GM12878 (cell line): ENCODE results near the gene ATP10A. TPM values are rescaled to one million over a fixed set of nuclear protein-coding genes. Genes with fewer than 3 reads are reported as not detected.

Experiments used
- ATAC-seq: fragments of 200-7000 bp; cut with Tn5 transposase; 3 replicates; pipeline ENCODE4 v1.9.1; 2020; ENCODE audit warnings: mild to moderate bottlenecking, moderate library complexity
- BruUV-seq: library from RNA; stranded (reverse); fragments of 400-500 nt; replicated peaks from 2 replicates; lab custom pipeline; 2021; lab: Mats Ljungman, UMichigan
- CTCF ChIA-PET: fragments of 300-600 bp; sonication (Branson Sonifier 250); formaldehyde crosslinking; extraction: SDS; loops from one replicate; lab custom pipeline; 2021; ENCODE audit warnings: inconsistent platforms; lab: Yijun Ruan, JAX
- POLR2A ChIA-PET: fragments of 350-600 bp; formaldehyde crosslinking; extraction: SDS; loops from one replicate; lab custom pipeline; 2021; ENCODE audit warnings: inconsistent platforms; lab: Charles Lee
- RAD21 ChIA-PET: fragments of 300-600 bp; sonication (Branson Sonifier 250); formaldehyde crosslinking; loops from one replicate; lab custom pipeline; 2023; ENCODE audit warnings: antibody characterized with exemption; ENCODE audit not compliant: unreplicated experiment; lab: Charles Lee
- SMC1A ChIA-PET: fragments of 300-600 bp; sonication (Branson Sonifier 250); formaldehyde crosslinking; loops from one replicate; lab custom pipeline; 2023; ENCODE audit not compliant: unreplicated experiment, uncharacterized antibody; lab: Charles Lee
- DNase-seq: peaks from one replicate; pipeline ENCODE4 v3.0.0-alpha.2; 2011; ENCODE audit warnings: low read depth, low spot score
- FAIRE-seq: peaks from 3 replicates; lab custom pipeline; 2011; peaks lifted over from hg19 to GRCh38; lab: Jason Lieb, UNC
- H2AFZ ChIP-seq: 2 replicates; pipeline ENCODE4 v1.6.0; 2011; ENCODE audit warnings: low read depth, low read length, control low read depth; ENCODE audit not compliant: control insufficient read depth
- H3K27ac ChIP-seq: 2 replicates; pipeline ENCODE4 v1.5.1; 2011; ENCODE audit warnings: control low read depth; ENCODE audit not compliant: control insufficient read depth, insufficient read depth
- H3K27me3 ChIP-seq, 2 experiments: replicated peaks in 1 of 2; 2 replicates each; pipeline versions ENCODE4 v1.6.0 to v1.6.1; 2011; ENCODE audit warnings: low read length in 1 of 2; ENCODE audit not compliant: control insufficient read depth in 2 of 2, insufficient read depth in 2 of 2
- H3K36me3 ChIP-seq, 2 experiments: 2 replicates each; pipeline ENCODE4 v1.5.1; 2011; ENCODE audit warnings: low read length in 1 of 2; ENCODE audit not compliant: control insufficient read depth in 2 of 2, insufficient read depth in 2 of 2
- H3K4me1 ChIP-seq: 2 replicates; pipeline ENCODE4 v1.6.1; 2011; ENCODE audit warnings: mild to moderate bottlenecking, low read length, moderate library complexity, mixed read lengths; ENCODE audit not compliant: control insufficient read depth, insufficient read depth
- H3K4me2 ChIP-seq: 2 replicates; pipeline ENCODE4 v1.6.0; 2011; ENCODE audit warnings: control low read depth; ENCODE audit not compliant: control insufficient read depth, insufficient read depth
- H3K4me3 ChIP-seq: fragments of 200-600 bp; sonication (generic); 2 replicates; pipeline ENCODE4 v1.5.1; 2016
- H3K79me2 ChIP-seq: 2 replicates; pipeline ENCODE4 v1.6.0; 2011; ENCODE audit warnings: low read length; ENCODE audit not compliant: control insufficient read depth, insufficient read depth
- H3K9ac ChIP-seq: 2 replicates; pipeline ENCODE4 v1.8.0; 2011; ENCODE audit warnings: low read length, control low read depth, mixed read lengths; ENCODE audit not compliant: control insufficient read depth, insufficient read depth
- H3K9me3 ChIP-seq: replicated peaks from 3 replicates; pipeline ENCODE4 v1.5.1; 2011; ENCODE audit warnings: mild to moderate bottlenecking, low read length; ENCODE audit not compliant: control insufficient read depth, insufficient read depth
- H4K20me1 ChIP-seq: 2 replicates; pipeline ENCODE4 v1.6.0; 2011; ENCODE audit not compliant: control insufficient read depth, insufficient read depth
- BMI1 ChIP-seq: fragments of 450-650 bp; IDR thresholded peaks from 2 replicates; pipeline ENCODE4 v1.6.1; 2016; ENCODE audit warnings: mild to moderate bottlenecking, moderate library complexity, borderline replicate concordance
- DPF2 ChIP-seq: fragments of 450-650 bp; IDR thresholded peaks from 2 replicates; pipeline ENCODE4 v1.6.1; 2017; ENCODE audit warnings: mild to moderate bottlenecking
- EED ChIP-seq: sonication (generic); IDR thresholded peaks from 2 replicates; pipeline ENCODE4 v1.6.1; 2016; ENCODE audit warnings: antibody characterized with exemption, low read depth
- GABPA ChIP-seq: IDR thresholded peaks from 2 replicates; pipeline ENCODE4 v1.6.1; 2014; ENCODE audit warnings: antibody characterized with exemption, low read depth, mild to moderate bottlenecking, inconsistent platforms
- KDM1A ChIP-seq: fragments of 200-600 bp; sonication (generic); IDR thresholded peaks from 2 replicates; pipeline ENCODE4 v1.6.1; 2016; ENCODE audit warnings: borderline replicate concordance
- MXI1 ChIP-seq: fragments of 150-350 bp; IDR thresholded peaks from 2 replicates; pipeline ENCODE4 v1.6.1; 2011; ENCODE audit warnings: low read depth, mild to moderate bottlenecking, inconsistent platforms, low read length, improper control_type of control experiment
- NFYB ChIP-seq: IDR thresholded peaks from 2 replicates; pipeline ENCODE4 v1.6.1; 2011; ENCODE audit warnings: low read depth, mild to moderate bottlenecking, low read length, improper control_type of control experiment, moderate library complexity; ENCODE audit not compliant: insufficient read depth
- NR2F1 ChIP-seq: fragments of 450-650 bp; conservative IDR thresholded peaks from 2 replicates; pipeline ENCODE4 v1.6.1; 2017; ENCODE audit warnings: mild to moderate bottlenecking
- TARDBP ChIP-seq: IDR thresholded peaks from 2 replicates; pipeline ENCODE4 v1.6.1; 2016; ENCODE audit warnings: borderline replicate concordance
- TCF12 ChIP-seq: IDR thresholded peaks from 2 replicates; pipeline ENCODE4 v1.6.1; 2011; ENCODE audit warnings: low read depth, mild to moderate bottlenecking, low read length
- TCF3 ChIP-seq: IDR thresholded peaks from 2 replicates; pipeline ENCODE4 v1.6.1; 2012; ENCODE audit warnings: low read depth, mild to moderate bottlenecking, low read length, borderline replicate concordance; ENCODE audit not compliant: insufficient read depth
- WRNIP1 ChIP-seq: IDR thresholded peaks from 2 replicates; pipeline ENCODE4 v1.6.1; 2011; ENCODE audit warnings: low read depth, low read length, improper control_type of control experiment, borderline replicate concordance
- ZBTB11 ChIP-seq: fragments of 450-650 bp; formaldehyde crosslinking; IDR thresholded peaks from 2 replicates; pipeline ENCODE4 v1.5.0; 2022; ENCODE audit warnings: mild to moderate bottlenecking, missing genetic modification characterization
- ZNF687 ChIP-seq: fragments of 450-650 bp; IDR thresholded peaks from 2 replicates; pipeline ENCODE4 v1.6.1; 2017; ENCODE audit warnings: mild to moderate bottlenecking, moderate library complexity
- WGBS: methylation state at CpG from one replicate; pipeline ENCODE4 v1.1.6; 2016; ENCODE audit warnings: low lambda C conversion rate; ENCODE audit not compliant: insufficient replicate concordance, insufficient coverage; ENCODE audit errors: missing lambda C conversion rate; 5-methylcytosine and 5-hydroxymethylcytosine counted together
- in situ Hi-C: fragments of 300-500 bp; cut with MboI; formaldehyde crosslinking; loops from 9 replicates; pipeline ENCODE4 v1.14.3; 2018; ENCODE audit warnings: mixed read lengths
- intact Hi-C: fragments of 100-400 bp; cut with micrococcal nuclease; formaldehyde crosslinking; loops from one replicate; pipeline ENCODE4 v1.14.2; 2022; ENCODE audit not compliant: unreplicated experiment
- polyA plus RNA-seq, 11 experiments: library from polyadenylated mRNA; depleted of rRNA in 4 of 11; unstranded in 6 of 11; stranded (reverse) in 5 of 11; fragments of >200 nt; fragmentation: Nextera tagmentation in 4 of 11; fragmentation: Illumina TruSeq in 1 of 11; extraction: Ambion mirVana in 4 of 11; extraction: Trizol in 1 of 11; gene quantifications; 1 replicate in 1 of 11; 2 replicates in 10 of 11; pipeline versions ENCODE4 v1.2.1 to v1.2.3, GENCODE V29; 2011 to 2016; ENCODE audit warnings: inconsistent platforms in 2 of 11, missing spikeins in 2 of 11, low read depth in 1 of 11
- total RNA-seq, 4 experiments: library from RNA; depleted of rRNA in 3 of 4; stranded (reverse); fragments of >200 nt in 3 of 4; fragmentation: Illumina TruSeq in 1 of 4; extraction: Trizol in 1 of 4; gene quantifications; 2 replicates each; pipeline versions ENCODE4 v1.2.1 to v1.2.3, GENCODE V29; 2013 to 2021

ATP10A gene
- total and polyA plus RNA-seq, 10 of the 15 experiments (the other 5 are each of a cell fraction or from before 2014, with no cell fraction given) = 0.04 to 1.5 (median 0.31) TPM; not detected in 2

GRCh38 chr15:25786040-25786439 is 77.1 kb downstream of the ATP10A start (continued):
- TF ChIP-seq KDM1A = no peak
- TF ChIP-seq ZNF687 = no peak
- TF ChIP-seq TCF3 = no peak
- TF ChIP-seq DPF2 = no peak
- TF ChIP-seq WRNIP1 = no peak
- no peak for TF ChIP-seq TCF12
- TF ChIP-seq BMI1 = no peak
- TF ChIP-seq NFYB = no peak
- no peak for TF ChIP-seq MXI1
- no peak for TF ChIP-seq TARDBP

GRCh38 chr15:25785641-25786025 is 77.5 kb downstream of the ATP10A start:
- Histone ChIP-seq H3K27me3 (no peaks in the 10 kb centered on the region), H3K36me3 (no peaks in the 10 kb centered on the region), H2AFZ (no peak overlapping the region), H3K9ac (no peak overlapping the region), H3K79me2 (no peaks in the 10 kb centered on the region), H3K9me3 (no peaks in the 10 kb centered on the region; the same call in 2 of the 3 replicates), H3K27ac (no peak overlapping the region), H3K4me3 (no peak overlapping the region), H4K20me1 (no peaks in the 10 kb centered on the region), H3K4me2 (no peak overlapping the region), H3K4me1 (no peaks in the 10 kb centered on the region)
- FAIRE-seq = no peak
- WGBS = 34% methylated on average over 9 of the region's 9 CpGs
- ChIA-PET POLR2A (no interaction called here), SMC1A (no interaction called here), RAD21 (no interaction called here), CTCF (no interaction called here)
- intact Hi-C loops = no loop called here
- ATAC-seq = no peak
- BruUV-seq = no TSS peak
- no peak for DNase-seq
- in situ Hi-C loops = no loop called here
- no peak for TF ChIP-seq ZBTB11
- no peak for TF ChIP-seq GABPA
- no peak for TF ChIP-seq NR2F1
- TF ChIP-seq EED = no peak
